ENCODE results near the gene LRMDA.

LRMDA gene

GRCh38 chr10:75660823-75661222, 229.4 kb downstream of the LRMDA start:
- H3K9ac ChIP-seq (ENCODE audit: low read length), result no peak overlapping the region
- H3K4me3 ChIP-seq (ENCODE audit: low read length), result no peak overlapping the region
- H3K27me3 ChIP-seq (ENCODE audit: control insufficient read depth, insufficient read depth, low read length), result no peaks in the 10 kb centered on the region
- no peaks in the 10 kb centered on the region for H3K4me1 ChIP-seq (ENCODE audit: control insufficient read depth, low read depth, low read length)
- H3K27ac ChIP-seq (ENCODE audit: low read length), result no peak overlapping the region
- H3K9me3 ChIP-seq (ENCODE audit: control insufficient read depth, low read depth, low read length), result no peaks in the 10 kb centered on the region
- H3K36me3 ChIP-seq (ENCODE audit: control insufficient read depth, low read depth, low read length), result no peaks in the 10 kb centered on the region

GRCh38 chr10:75662715-75663114, 231.3 kb downstream of the LRMDA start:
- Histone ChIP-seq H3K4me1 (ENCODE audit: control insufficient read depth, low read depth, low read length) (no peaks in the 10 kb centered on the region), H3K27ac (ENCODE audit: low read length) (no peak overlapping the region), H3K9ac (ENCODE audit: low read length) (no peak overlapping the region), H3K4me3 (ENCODE audit: low read length) (no peak overlapping the region), H3K36me3 (ENCODE audit: control insufficient read depth, low read depth, low read length) (no peaks in the 10 kb centered on the region), H3K9me3 (ENCODE audit: control insufficient read depth, low read depth, low read length) (no peaks in the 10 kb centered on the region), H3K27me3 (ENCODE audit: control insufficient read depth, insufficient read depth, low read length) (no peaks in the 10 kb centered on the region)

GRCh38 chr10:75663947-75664664, 232.7 kb downstream of the LRMDA start:
- Histone ChIP-seq H3K27me3 (ENCODE audit: control insufficient read depth, insufficient read depth, low read length) (no peaks in the 10 kb centered on the region), H3K9ac (ENCODE audit: low read length) (no peak overlapping the region), H3K4me1 (ENCODE audit: control insufficient read depth, low read depth, low read length) (no peaks in the 10 kb centered on the region), H3K36me3 (ENCODE audit: control insufficient read depth, low read depth, low read length) (no peaks in the 10 kb centered on the region), H3K9me3 (ENCODE audit: control insufficient read depth, low read depth, low read length) (peaks cover 2% of the 10 kb centered on the region), H3K4me3 (ENCODE audit: low read length) (no peak overlapping the region), H3K27ac (ENCODE audit: low read length) (no peak overlapping the region)

- H3K27ac ChIP-seq (ENCODE audit: low read length), result no peak overlapping the region
- H3K36me3 ChIP-seq (ENCODE audit: control insufficient read depth, low read depth, low read length), result no peaks in the 10 kb centered on the region
- no peaks in the 10 kb centered on the region for H3K27me3 ChIP-seq (ENCODE audit: control insufficient read depth, insufficient read depth, low read length)
- H3K4me1 ChIP-seq (ENCODE audit: control insufficient read depth, low read depth, low read length), result no peaks in the 10 kb centered on the region
- no peak overlapping the region for H3K4me3 ChIP-seq (ENCODE audit: low read length)
- H3K9me3 ChIP-seq (ENCODE audit: control insufficient read depth, low read depth, low read length), result peaks cover 10% of the 10 kb centered on the region
- H3K9ac ChIP-seq (ENCODE audit: low read length), result no peak overlapping the region
Measured at GRCh38 chr10:75664968-75665367, 233.5 kb downstream of the LRMDA start.

- Histone ChIP-seq H3K36me3 (ENCODE audit: control insufficient read depth, low read depth, low read length) (no peaks in the 10 kb centered on the region), H3K4me1 (ENCODE audit: control insufficient read depth, low read depth, low read length) (no peaks in the 10 kb centered on the region), H3K4me3 (ENCODE audit: low read length) (no peak overlapping the region), H3K27ac (ENCODE audit: low read length) (no peak overlapping the region), H3K9me3 (ENCODE audit: control insufficient read depth, low read depth, low read length) (peaks cover 12% of the 10 kb centered on the region), H3K9ac (ENCODE audit: low read length) (no peak overlapping the region), H3K27me3 (ENCODE audit: control insufficient read depth, insufficient read depth, low read length) (no peaks in the 10 kb centered on the region)
Measured at GRCh38 chr10:75665707-75666106, 234.3 kb downstream of the LRMDA start.

- H3K4me1 ChIP-seq (ENCODE audit: control insufficient read depth, low read depth, low read length), result no peaks in the 10 kb centered on the region
- H3K36me3 ChIP-seq (ENCODE audit: control insufficient read depth, low read depth, low read length), result no peaks in the 10 kb centered on the region
- no peak overlapping the region for H3K9ac ChIP-seq (ENCODE audit: low read length)
- H3K27me3 ChIP-seq (ENCODE audit: control insufficient read depth, insufficient read depth, low read length), result no peaks in the 10 kb centered on the region
- H3K4me3 ChIP-seq (ENCODE audit: low read length), result no peak overlapping the region
- peaks cover 12% of the 10 kb centered on the region for H3K9me3 ChIP-seq (ENCODE audit: control insufficient read depth, low read depth, low read length)
- H3K27ac ChIP-seq (ENCODE audit: low read length), result no peak overlapping the region
Measured at GRCh38 chr10:75672111-75672671, 240.8 kb downstream of the LRMDA start.

GRCh38 chr10:75672842-75673241, 241.4 kb downstream of the LRMDA start:
- H3K27me3 ChIP-seq (ENCODE audit: control insufficient read depth, insufficient read depth, low read length), result no peaks in the 10 kb centered on the region
- H3K9ac ChIP-seq (ENCODE audit: low read length), result no peak overlapping the region
- H3K9me3 ChIP-seq (ENCODE audit: control insufficient read depth, low read depth, low read length), result peaks cover 12% of the 10 kb centered on the region
- no peaks in the 10 kb centered on the region for H3K36me3 ChIP-seq (ENCODE audit: control insufficient read depth, low read depth, low read length)
- no peak overlapping the region for H3K4me3 ChIP-seq (ENCODE audit: low read length)
- no peaks in the 10 kb centered on the region for H3K4me1 ChIP-seq (ENCODE audit: control insufficient read depth, low read depth, low read length)
- H3K27ac ChIP-seq (ENCODE audit: low read length), result no peak overlapping the region

- H3K4me1 ChIP-seq (ENCODE audit: control insufficient read depth, low read depth, low read length), result no peaks in the 10 kb centered on the region
- no peak overlapping the region for H3K27ac ChIP-seq (ENCODE audit: low read length)
- no peaks in the 10 kb centered on the region for H3K27me3 ChIP-seq (ENCODE audit: control insufficient read depth, insufficient read depth, low read length)
- no peak overlapping the region for H3K4me3 ChIP-seq (ENCODE audit: low read length)
- no peaks in the 10 kb centered on the region for H3K36me3 ChIP-seq (ENCODE audit: control insufficient read depth, low read depth, low read length)
- H3K9ac ChIP-seq (ENCODE audit: low read length), result no peak overlapping the region
- H3K9me3 ChIP-seq (ENCODE audit: control insufficient read depth, low read depth, low read length), result no peaks in the 10 kb centered on the region
Measured at GRCh38 chr10:75677541-75677940, 246.1 kb downstream of the LRMDA start.

- Histone ChIP-seq H3K36me3 (ENCODE audit: control insufficient read depth, low read depth, low read length) (no peaks in the 10 kb centered on the region), H3K27me3 (ENCODE audit: control insufficient read depth, insufficient read depth, low read length) (no peaks in the 10 kb centered on the region), H3K4me1 (ENCODE audit: control insufficient read depth, low read depth, low read length) (no peaks in the 10 kb centered on the region), H3K9me3 (ENCODE audit: control insufficient read depth, low read depth, low read length) (no peaks in the 10 kb centered on the region), H3K27ac (ENCODE audit: low read length) (no peak overlapping the region), H3K4me3 (ENCODE audit: low read length) (no peak overlapping the region), H3K9ac (ENCODE audit: low read length) (no peak overlapping the region)
Measured at GRCh38 chr10:75678527-75678926, 247.1 kb downstream of the LRMDA start.

GRCh38 chr10:75679536-75679935, 248.1 kb downstream of the LRMDA start:
- no peaks in the 10 kb centered on the region for H3K27me3 ChIP-seq (ENCODE audit: control insufficient read depth, insufficient read depth, low read length)
- H3K4me3 ChIP-seq (ENCODE audit: low read length), result no peak overlapping the region
- H3K9me3 ChIP-seq (ENCODE audit: control insufficient read depth, low read depth, low read length), result no peaks in the 10 kb centered on the region
- H3K36me3 ChIP-seq (ENCODE audit: control insufficient read depth, low read depth, low read length), result no peaks in the 10 kb centered on the region
- no peak overlapping the region for H3K27ac ChIP-seq (ENCODE audit: low read length)
- no peaks in the 10 kb centered on the region for H3K4me1 ChIP-seq (ENCODE audit: control insufficient read depth, low read depth, low read length)
- no peak overlapping the region for H3K9ac ChIP-seq (ENCODE audit: low read length)

- H3K4me1 ChIP-seq (ENCODE audit: control insufficient read depth, low read depth, low read length), result no peaks in the 10 kb centered on the region
- H3K9ac ChIP-seq (ENCODE audit: low read length), result no peak overlapping the region
- H3K36me3 ChIP-seq (ENCODE audit: control insufficient read depth, low read depth, low read length), result no peaks in the 10 kb centered on the region
- no peaks in the 10 kb centered on the region for H3K9me3 ChIP-seq (ENCODE audit: control insufficient read depth, low read depth, low read length)
- no peak overlapping the region for H3K4me3 ChIP-seq (ENCODE audit: low read length)
- no peak overlapping the region for H3K27ac ChIP-seq (ENCODE audit: low read length)
- H3K27me3 ChIP-seq (ENCODE audit: control insufficient read depth, insufficient read depth, low read length), result no peaks in the 10 kb centered on the region
Measured at GRCh38 chr10:75681334-75681733, 249.9 kb downstream of the LRMDA start.
